Ovary (tissue), 3 donors: ENCODE measurements around the gene NFYB.
"Not testable (repeated sequence)": the region's sequence is repeated elsewhere in the genome, so short reads cannot be mapped to it uniquely, and the experiment has no call there.

Experiments used
- EP300 ChIP-seq: sonication (generic); formaldehyde crosslinking; IDR thresholded peaks from one replicate; pipeline ENCODE4 v1.6.1; 2017; ENCODE audit warnings: antibody characterized with exemption
- POLR2A ChIP-seq: fragments of 450-650 bp; IDR thresholded peaks from one replicate; pipeline ENCODE4 v1.6.1; 2017; ENCODE audit warnings: antibody characterized with exemption, mild to moderate bottlenecking, moderate library complexity
- TF ChIP-seq, protein P1 (sequence below), 3 donors: fragments of 450-650 bp in 2 of 3; fragments of 200-600 bp in 1 of 3; IDR thresholded peaks; one replicate each; pipeline versions ENCODE4 v1.5.1 to v1.8.0; 2016 to 2022; ENCODE audit warnings: antibody characterized with exemption in 3 of 3, mild to moderate bottlenecking in 1 of 3
- donor health status: DM: no; HTN: no; CAD: no.

GRCh38 chr12:104163028-104163427, 25.0 kb upstream of the NFYB start:
- TF ChIP-seq, protein P1, sequence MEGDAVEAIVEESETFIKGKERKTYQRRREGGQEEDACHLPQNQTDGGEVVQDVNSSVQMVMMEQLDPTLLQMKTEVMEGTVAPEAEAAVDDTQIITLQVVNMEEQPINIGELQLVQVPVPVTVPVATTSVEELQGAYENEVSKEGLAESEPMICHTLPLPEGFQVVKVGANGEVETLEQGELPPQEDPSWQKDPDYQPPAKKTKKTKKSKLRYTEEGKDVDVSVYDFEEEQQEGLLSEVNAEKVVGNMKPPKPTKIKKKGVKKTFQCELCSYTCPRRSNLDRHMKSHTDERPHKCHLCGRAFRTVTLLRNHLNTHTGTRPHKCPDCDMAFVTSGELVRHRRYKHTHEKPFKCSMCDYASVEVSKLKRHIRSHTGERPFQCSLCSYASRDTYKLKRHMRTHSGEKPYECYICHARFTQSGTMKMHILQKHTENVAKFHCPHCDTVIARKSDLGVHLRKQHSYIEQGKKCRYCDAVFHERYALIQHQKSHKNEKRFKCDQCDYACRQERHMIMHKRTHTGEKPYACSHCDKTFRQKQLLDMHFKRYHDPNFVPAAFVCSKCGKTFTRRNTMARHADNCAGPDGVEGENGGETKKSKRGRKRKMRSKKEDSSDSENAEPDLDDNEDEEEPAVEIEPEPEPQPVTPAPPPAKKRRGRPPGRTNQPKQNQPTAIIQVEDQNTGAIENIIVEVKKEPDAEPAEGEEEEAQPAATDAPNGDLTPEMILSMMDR (IDR thresholded peaks at IDR 0.05): not testable (repeated sequence)
- TF ChIP-seq EP300, POLR2A: not testable (repeated sequence)
